DMS114 treated with DMSO at 0.1 percent for 48 hours (cell line): ENCODE results near the gene SLC25A4.
"Not testable (repeated sequence)": the region's sequence is repeated elsewhere in the genome, so short reads cannot be mapped to it uniquely, and the experiment has no call there.

Experiments used
- DNase-seq: peaks from one replicate; lab custom pipeline; 2025; ENCODE audit not compliant: unreplicated experiment; lab: John Stamatoyannopoulos, UW

SLC25A4 gene

GRCh38 chr4:185171373-185172071, 28.5 kb downstream of the SLC25A4 start:
- no peak for DNase-seq

DNA sequence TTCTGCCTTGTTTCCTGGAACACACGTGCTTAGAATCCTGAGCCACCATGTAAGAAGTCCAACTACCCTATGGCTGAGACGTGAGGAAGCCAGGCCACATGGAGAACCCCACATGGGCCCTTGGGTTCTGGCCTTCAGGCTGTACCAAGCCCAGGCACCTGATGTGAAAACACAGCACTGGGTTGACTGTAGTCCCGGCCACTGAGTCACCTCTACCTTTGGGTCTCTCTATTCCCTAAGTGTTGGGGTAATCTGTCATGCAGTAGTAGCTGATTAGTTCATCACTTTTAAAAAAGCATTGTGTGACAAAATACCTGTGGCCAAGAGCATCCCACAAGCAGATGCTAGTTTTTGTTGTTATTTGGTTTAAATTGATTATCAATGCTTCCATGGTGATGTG, 36.4 kb downstream of the SLC25A4 start:
- no peak for DNase-seq

DNA sequence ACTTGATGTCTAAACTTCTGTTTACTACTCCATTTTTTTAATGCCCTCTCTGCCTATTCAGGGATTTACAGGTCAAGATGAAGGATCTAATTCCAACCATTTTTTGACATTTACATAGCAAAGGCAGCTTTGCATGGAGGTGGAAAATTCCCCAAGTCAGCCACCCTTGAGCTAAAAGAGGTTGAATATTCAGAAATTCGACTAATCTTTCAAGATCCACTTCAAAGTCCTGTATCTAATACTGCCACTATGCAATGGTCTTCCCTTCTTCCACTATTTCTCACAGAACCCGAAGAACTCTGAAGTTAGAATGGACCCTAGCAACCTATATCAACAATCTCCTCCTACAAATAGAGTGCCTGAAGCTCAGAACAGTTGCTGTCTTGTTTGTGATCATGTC, 39.2 kb downstream of the SLC25A4 start:
- no peak for DNase-seq

DNA sequence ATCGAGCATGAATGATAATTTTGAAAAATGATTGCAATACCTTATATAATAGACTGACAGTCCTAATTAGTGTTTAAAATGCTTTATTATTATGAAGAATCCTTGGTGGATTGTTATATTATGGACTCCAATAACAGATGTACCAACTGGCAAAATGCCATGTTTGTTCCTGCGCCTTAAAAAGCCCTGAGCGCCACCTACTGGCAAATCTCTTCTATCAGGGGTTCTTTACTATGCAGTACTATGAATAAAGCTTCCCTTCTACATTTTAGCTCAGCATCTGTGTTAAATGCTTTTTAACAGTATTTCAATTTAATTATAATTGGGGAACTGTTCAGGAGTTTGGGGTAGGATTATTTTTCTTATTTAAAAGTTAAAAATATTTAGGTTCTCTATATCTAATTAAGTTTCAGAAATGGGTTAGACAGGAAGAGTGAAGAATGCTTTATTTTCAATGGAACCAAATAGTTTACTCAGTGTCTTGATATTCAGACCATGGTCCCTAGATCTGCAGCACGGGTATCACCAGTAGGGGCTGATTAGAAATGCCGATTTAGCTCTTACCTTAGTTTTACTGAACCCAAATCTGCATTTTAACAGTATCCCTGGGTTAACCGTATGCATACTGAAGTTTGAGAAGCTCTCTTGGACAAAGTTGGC, 40.7 kb downstream of the SLC25A4 start:
- peak; percentile 65 for DNase-seq

- no peak for DNase-seq
These were observed 43.7 kb downstream of the SLC25A4 start for GRCh38 chr4:185186769-185187168.

- DNase-seq: no peak
These were observed 46.7 kb downstream of the SLC25A4 start for GRCh38 chr4:185189606-185190305.

- no peak for DNase-seq
These were observed 47.3 kb downstream of the SLC25A4 start for GRCh38 chr4:185190306-185190856.

DNA sequence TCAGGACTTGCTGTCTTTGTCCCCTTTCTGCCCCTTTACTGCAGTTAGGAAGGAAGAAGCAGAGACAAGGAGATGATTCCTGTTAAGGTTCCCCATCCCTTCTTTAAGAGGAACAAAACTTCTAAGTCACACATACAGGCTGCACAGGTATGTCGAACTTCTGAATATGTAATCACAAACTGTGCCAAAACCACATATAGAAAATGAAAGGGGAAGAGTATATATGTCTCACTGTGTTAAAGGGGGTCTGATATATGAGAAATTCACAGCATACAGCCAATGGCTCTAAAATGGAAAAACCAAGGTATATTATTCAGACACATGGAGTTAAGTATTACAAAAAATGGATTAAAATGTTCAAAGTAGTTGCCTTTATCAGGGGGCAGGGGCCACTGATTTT, 49.0 kb downstream of the SLC25A4 start:
- DNase-seq: no peak

GRCh38 chr4:185194924-185195888, 52.1 kb downstream of the SLC25A4 start:
- no peak for DNase-seq

DNA sequence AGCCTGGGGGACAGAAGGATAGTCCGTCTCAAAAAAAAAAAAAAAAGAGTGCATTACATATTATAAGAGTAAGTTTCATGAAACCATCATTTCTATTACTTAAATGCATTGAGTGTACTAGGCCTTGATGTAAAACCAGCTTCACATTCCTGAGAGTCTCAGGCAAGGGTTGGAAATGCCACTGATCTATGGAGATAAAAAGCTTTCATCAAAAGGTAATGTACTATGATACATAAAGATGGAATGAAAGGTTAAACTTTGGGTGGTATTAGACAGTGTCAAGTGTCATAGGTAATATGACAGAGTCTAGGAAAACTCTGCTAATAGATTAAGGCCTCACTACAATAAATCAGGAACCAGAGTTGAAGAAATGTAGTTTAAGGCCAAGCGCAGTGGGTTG, 53.4 kb downstream of the SLC25A4 start:
- DNase-seq: no peak

DNA sequence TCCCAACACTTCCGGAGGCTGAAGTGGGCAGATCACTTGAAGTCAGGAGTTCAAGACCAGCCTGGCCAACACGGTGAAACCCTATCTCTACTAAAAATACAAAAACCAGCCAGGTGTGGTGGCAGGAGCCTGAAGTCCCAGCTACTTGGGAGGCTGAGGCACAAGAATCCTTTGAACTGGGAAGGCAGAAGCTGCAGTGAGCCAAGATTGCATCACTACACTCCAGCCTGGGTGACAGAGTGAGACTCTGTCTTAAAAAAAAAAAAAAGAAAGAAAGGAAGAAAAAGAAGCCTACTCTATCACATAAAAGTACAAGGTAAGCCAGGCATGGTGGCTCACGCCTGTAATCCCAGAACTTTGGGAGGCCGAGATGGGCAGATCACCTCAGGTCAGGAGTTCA, 55.1 kb downstream of the SLC25A4 start:
- DNase-seq: not testable (repeated sequence)
